ENCODE measurements around the gene SLC39A6.
"Not testable (repeated sequence)": the region's sequence is repeated elsewhere in the genome, so short reads cannot be mapped to it uniquely, and the experiment has no call there.

GRCh38 chr18:36072406-36072805, 56.7 kb downstream of the SLC39A6 start:
- not testable (repeated sequence) for TF ChIP-seq CTCF, POLR2A (IDR thresholded peaks at IDR 0.05)
